Nephron progenitor cell (in vitro differentiated cells): ENCODE data around the gene ZCCHC2.
A peak's percentile ranks its signal among the peaks of the same experiment; 100 is the strongest.

Experiments used
- DNase-seq: peaks from one replicate; pipeline ENCODE4 v3.0.0; 2021
- H3K27ac Mint-ChIP-seq: 2 replicates; pipeline ENCODE4 v1.8.0; 2021; ENCODE audit warnings: mild to moderate bottlenecking, moderate library complexity, mixed read lengths
- H3K27me3 Mint-ChIP-seq: 2 replicates; pipeline ENCODE4 v1.8.0; 2021; ENCODE audit warnings: mild to moderate bottlenecking, low read depth, mixed read lengths; ENCODE audit not compliant: poor library complexity
- H3K36me3 Mint-ChIP-seq: 2 replicates; pipeline ENCODE4 v1.8.0; 2021; ENCODE audit warnings: low read depth, mixed read lengths
- H3K4me1 Mint-ChIP-seq: 2 replicates; pipeline ENCODE4 v1.8.0; 2021; ENCODE audit warnings: mixed read lengths
- H3K4me3 Mint-ChIP-seq: 2 replicates; pipeline ENCODE4 v1.8.0; 2021; ENCODE audit warnings: mild to moderate bottlenecking, moderate library complexity, mixed read lengths
- H3K9me3 Mint-ChIP-seq: 2 replicates; pipeline ENCODE4 v1.8.0; 2021; ENCODE audit warnings: mild to moderate bottlenecking, moderate library complexity, mixed read lengths
- CTCF ChIP-seq: fragments of 200-600 bp; sonication (generic); IDR thresholded peaks from 2 replicates; pipeline ENCODE4 v1.5.0; 2021; ENCODE audit warnings: antibody characterized with exemption

The ZCCHC2 gene

DNA sequence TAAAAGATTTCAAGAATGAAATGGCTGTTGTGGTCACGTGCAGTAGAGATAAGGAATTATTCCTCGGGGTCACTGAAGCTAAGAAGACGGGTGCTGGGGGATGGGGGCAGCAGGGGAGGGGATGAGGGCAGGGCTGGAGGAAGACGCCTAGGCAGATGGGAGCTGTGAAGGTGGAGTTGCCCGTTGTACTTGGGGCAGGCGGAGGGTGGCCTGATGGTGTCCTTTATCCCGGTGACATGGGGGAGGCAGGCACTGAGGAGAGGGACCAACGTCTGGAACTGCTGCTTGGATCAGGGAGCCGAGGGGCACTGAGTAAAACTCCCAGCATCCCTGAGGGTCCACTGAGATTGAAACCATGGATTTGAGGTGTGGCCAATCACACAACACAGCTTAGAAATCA, 64.9 kb downstream of the ZCCHC2 start:
- H3K36me3 Mint-ChIP-seq, result peaks cover 5% of the 10 kb centered on the region
- TF ChIP-seq CTCF, result no peak
- H3K9me3 Mint-ChIP-seq, result peaks cover 7% of the 10 kb centered on the region

GRCh38 chr18:62588217-62588616, 65.4 kb downstream of the ZCCHC2 start:
- peaks cover 12% of the 10 kb centered on the region for H3K9me3 Mint-ChIP-seq

More for the DNA sequence above, 64.9 kb downstream of the ZCCHC2 start:
- H3K4me3 Mint-ChIP-seq, result no peak overlapping the region
- DNase-seq, result no peak
- peaks cover 15% of the 10 kb centered on the region for H3K27me3 Mint-ChIP-seq
- H3K27ac Mint-ChIP-seq, result no peak overlapping the region
- H3K4me1 Mint-ChIP-seq, result peaks cover 38% of the 10 kb centered on the region

DNA sequence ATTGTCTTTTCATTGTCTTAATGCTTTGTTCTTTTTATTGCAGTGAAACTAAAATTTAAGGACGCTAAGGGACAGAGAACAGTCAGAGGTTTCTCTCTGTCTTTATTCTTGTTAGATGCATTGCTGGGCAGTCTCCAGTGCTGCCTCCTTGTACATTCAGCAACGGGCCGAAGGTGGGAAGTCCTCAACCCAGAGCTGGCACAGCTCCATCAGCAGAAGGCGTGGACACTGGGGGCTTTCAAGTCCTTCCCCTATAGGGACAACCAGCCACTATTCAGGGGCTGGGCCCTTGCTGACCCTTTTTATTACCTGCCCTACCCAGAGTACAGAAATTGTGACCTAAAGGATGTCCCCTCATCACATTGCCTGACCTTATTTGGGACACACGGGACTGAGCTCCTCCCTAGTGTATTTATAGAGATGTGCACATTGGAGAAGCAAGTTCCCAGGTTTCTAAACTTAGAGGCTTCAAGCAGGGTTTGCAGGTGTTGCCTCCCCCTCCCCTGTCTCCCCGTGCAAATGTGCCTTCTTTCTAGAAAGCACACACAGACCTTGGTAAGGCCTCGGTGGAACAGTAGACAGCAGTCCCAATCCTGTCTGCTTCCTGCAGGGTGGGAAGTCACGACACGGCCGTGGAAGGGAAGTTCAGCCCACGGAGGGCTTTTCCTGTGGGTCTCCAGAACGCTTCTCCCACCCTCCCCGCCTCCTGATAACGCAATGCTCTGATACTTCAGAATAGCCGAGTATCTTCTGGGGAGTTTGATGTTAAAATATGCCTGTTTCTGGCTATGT, 68.2 kb downstream of the ZCCHC2 start:
- peaks cover 13% of the 10 kb centered on the region for H3K9me3 Mint-ChIP-seq
- peaks cover 5% of the 10 kb centered on the region for H3K36me3 Mint-ChIP-seq
- peaks cover 6% of the 10 kb centered on the region for H3K27me3 Mint-ChIP-seq
- no peak for DNase-seq
- TF ChIP-seq CTCF, result no peak
- no peak overlapping the region for H3K27ac Mint-ChIP-seq
- H3K4me1 Mint-ChIP-seq, result peaks cover 24% of the 10 kb centered on the region
- H3K4me3 Mint-ChIP-seq, result no peak overlapping the region

More at GRCh38 chr18:62588217-62588616, 65.4 kb downstream of the ZCCHC2 start:
- H3K27me3 Mint-ChIP-seq, result peaks cover 15% of the 10 kb centered on the region
- DNase-seq, result no peak
- TF ChIP-seq CTCF, result no peak
- no peak overlapping the region for H3K4me3 Mint-ChIP-seq
- no peak overlapping the region for H3K27ac Mint-ChIP-seq
- H3K36me3 Mint-ChIP-seq, result peaks cover 5% of the 10 kb centered on the region
- H3K4me1 Mint-ChIP-seq, result peaks cover 38% of the 10 kb centered on the region

DNA sequence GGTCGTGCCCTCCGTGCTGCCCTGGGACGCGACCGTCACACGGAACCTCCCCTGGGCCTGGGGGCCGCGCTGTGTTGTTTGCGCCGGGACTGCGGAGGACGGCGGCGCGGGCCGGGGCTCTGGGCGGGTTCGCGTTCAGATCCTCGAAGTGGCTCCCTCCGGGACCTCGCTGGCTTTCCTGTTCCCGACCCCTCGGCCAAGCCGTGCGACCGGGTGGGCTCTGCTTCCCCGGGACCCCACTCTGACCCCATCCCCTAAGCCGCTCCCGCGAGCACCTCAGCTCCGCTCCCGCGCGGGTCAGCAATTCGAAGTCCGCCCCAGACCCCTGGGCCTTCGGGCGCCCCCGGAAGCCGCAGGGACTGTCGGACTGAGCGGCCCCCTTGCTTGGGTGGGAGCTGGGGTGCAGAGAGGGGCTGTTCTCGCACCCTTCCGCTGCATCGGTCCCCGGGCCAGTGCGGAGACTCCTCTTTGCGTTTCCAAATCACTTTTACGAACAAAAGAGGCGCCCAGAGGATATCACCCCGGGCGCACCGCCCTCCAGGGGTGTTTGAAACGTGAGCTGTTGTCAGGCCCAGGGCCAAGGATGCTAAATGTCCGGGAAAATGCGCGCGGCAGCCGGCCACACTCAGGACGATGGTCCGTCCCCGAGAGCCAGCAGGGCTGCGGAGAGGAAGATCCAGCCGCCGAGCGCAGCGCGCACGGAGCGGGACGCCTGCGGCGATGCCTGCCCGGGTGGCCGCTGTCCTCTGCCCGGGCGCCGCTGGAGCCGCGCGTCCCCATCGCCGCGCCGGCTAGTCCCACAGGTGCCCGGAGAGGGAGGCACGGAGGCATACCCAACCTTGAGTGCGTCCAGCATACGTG, 73.5 kb downstream of the ZCCHC2 start:
- Mint-ChIP-seq H3K4me3 (peak overlapping the region; percentile 83), H3K27ac (no peak overlapping the region), H3K4me1 (peaks cover under 1% of the 10 kb centered on the region), H3K9me3 (peaks cover 27% of the 10 kb centered on the region), H3K36me3 (peaks cover 10% of the 10 kb centered on the region), H3K27me3 (peaks cover 33% of the 10 kb centered on the region)
- no peak for TF ChIP-seq CTCF
- DNase-seq, result peak; percentile 73

DNA sequence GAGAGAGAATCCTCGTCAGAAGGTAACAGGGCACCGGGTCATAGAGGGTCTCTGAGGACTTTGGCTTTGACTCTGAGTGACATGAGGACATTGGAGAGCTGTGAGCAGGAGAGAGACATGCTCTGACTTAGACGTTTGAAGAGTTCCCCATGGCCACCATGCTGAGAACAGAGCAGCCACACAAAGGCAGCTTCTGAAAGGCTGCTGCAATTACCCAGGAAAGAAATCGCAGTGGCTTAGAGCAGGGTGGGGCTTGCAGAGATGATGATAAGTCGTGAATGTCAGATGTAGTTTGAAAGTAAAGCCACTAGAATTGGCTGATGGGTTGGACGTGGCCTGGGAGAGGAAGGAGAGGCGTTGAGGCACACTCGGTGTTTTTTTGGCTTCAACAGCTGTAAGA, 79.0 kb downstream of the ZCCHC2 start:
- Mint-ChIP-seq H3K4me3 (no peak overlapping the region), H3K27ac (peak overlapping the region; percentile 6), H3K27me3 (peaks cover 22% of the 10 kb centered on the region), H3K4me1 (peaks cover 48% of the 10 kb centered on the region), H3K9me3 (peaks cover 14% of the 10 kb centered on the region), H3K36me3 (peaks cover 5% of the 10 kb centered on the region)
- no peak for DNase-seq
- TF ChIP-seq CTCF, result no peak
